ENCODE data around the gene LRIG1.

The LRIG1 gene

GRCh38 chr3:66536791-66537190 lies 36.0 kb upstream of the LRIG1 start:
- DNase-seq (ENCODE audit: low spot score): no peak
- TF ChIP-seq CTCF (IDR thresholded peaks at IDR 0.05; ENCODE audit: extremely low read depth, insufficient read depth, missing control alignments): no peak
- in situ Hi-C loops (cut with MboI; ENCODE audit: low pct_unique_long_range_greater_than_20kb, low sequenced_read_pairs, unreplicated experiment): no loop called here

- TF ChIP-seq CTCF (IDR thresholded peaks at IDR 0.05; ENCODE audit: extremely low read depth, insufficient read depth, missing control alignments): no peak
- in situ Hi-C loops (cut with MboI; ENCODE audit: low pct_unique_long_range_greater_than_20kb, low sequenced_read_pairs, unreplicated experiment): no loop called here
- no peak for DNase-seq (ENCODE audit: low spot score)
Observed at GRCh38 chr3:66534304-66534845, 33.6 kb upstream of the LRIG1 start.

- no peak for DNase-seq (ENCODE audit: low spot score)
- no peak for TF ChIP-seq CTCF (IDR thresholded peaks at IDR 0.05; ENCODE audit: extremely low read depth, insufficient read depth, missing control alignments)
- in situ Hi-C loops (cut with MboI; ENCODE audit: low pct_unique_long_range_greater_than_20kb, low sequenced_read_pairs, unreplicated experiment): no loop called here
Observed at GRCh38 chr3:66532613-66533012, 31.8 kb upstream of the LRIG1 start.

DNA sequence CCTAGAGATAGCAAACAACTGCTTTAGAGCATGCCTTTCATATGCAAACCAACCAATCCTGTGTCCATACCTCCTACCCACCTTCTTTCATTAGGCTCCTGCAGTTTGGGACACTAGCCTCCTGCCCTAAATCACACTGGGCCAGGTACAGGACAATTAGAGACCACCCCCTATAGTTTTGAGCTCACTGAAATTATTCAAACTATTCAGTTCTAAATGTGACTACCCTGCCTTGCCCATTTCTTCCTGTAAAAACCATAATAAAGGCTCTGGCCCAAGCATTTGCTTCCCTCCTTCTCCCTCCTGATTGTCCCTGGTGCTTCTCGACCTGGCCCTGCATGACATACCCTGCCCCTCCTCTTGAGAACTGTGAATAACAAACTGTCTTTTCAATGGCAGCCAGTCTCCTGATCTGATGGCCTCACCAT lies 31.4 kb upstream of the LRIG1 start:
- DNase-seq (ENCODE audit: low spot score): no peak
- no peak for TF ChIP-seq CTCF (IDR thresholded peaks at IDR 0.05; ENCODE audit: extremely low read depth, insufficient read depth, missing control alignments)
- in situ Hi-C loops (cut with MboI; ENCODE audit: low pct_unique_long_range_greater_than_20kb, low sequenced_read_pairs, unreplicated experiment): no loop called here

DNA sequence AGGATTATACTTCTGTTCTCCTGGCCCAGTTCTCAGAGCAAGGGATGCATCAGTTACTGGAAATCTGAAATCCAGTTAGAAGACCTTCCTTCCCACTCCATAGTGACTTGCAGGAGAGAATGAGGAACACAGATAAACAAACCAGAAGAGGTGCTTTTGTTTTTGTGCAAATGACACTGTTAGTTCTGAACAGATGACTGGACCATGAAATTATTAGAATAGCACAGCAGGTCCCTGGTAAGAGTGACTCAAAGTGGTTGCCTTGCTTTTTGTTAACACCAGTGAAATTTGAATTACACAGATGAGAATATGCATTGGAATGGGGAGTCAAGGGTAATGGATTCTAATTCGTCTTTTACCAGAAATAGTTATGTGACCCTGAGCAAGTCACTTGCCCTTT lies 30.4 kb upstream of the LRIG1 start:
- in situ Hi-C loops (cut with MboI; ENCODE audit: low pct_unique_long_range_greater_than_20kb, low sequenced_read_pairs, unreplicated experiment): no loop called here
- no peak for DNase-seq (ENCODE audit: low spot score)
- no peak for TF ChIP-seq CTCF (IDR thresholded peaks at IDR 0.05; ENCODE audit: extremely low read depth, insufficient read depth, missing control alignments)

GRCh38 chr3:66527246-66527645 lies 26.4 kb upstream of the LRIG1 start:
- no peak for DNase-seq (ENCODE audit: low spot score)
- TF ChIP-seq CTCF (IDR thresholded peaks at IDR 0.05; ENCODE audit: extremely low read depth, insufficient read depth, missing control alignments): no peak

GRCh38 chr3:66525771-66526170 lies 24.9 kb upstream of the LRIG1 start:
- in situ Hi-C loops (cut with MboI; ENCODE audit: low pct_unique_long_range_greater_than_20kb, low sequenced_read_pairs, unreplicated experiment): no loop called here
- no peak for TF ChIP-seq CTCF (IDR thresholded peaks at IDR 0.05; ENCODE audit: extremely low read depth, insufficient read depth, missing control alignments)
- no peak for DNase-seq (ENCODE audit: low spot score)

More at GRCh38 chr3:66527246-66527645, 26.4 kb upstream of the LRIG1 start:
- in situ Hi-C loops (cut with MboI; ENCODE audit: low pct_unique_long_range_greater_than_20kb, low sequenced_read_pairs, unreplicated experiment): no loop called here
